Naive thymus-derived CD8-positive, alpha-beta T cell (primary cell): Measurements from ENCODE around the gene GPR141. TPM values are rescaled to one million over a fixed set of nuclear protein-coding genes. Genes with fewer than 3 reads are reported as not detected.
"Not testable (repeated sequence)": the region's sequence is repeated elsewhere in the genome, so short reads cannot be mapped to it uniquely, and the experiment has no call there.

Experiments
- ATAC-seq, 2 donors: fragments of 150-1000 bp; cut with Tn5 transposase in 1 of 2; sonication (Bioruptor Pico), chemical (Tn5 transposase) in 1 of 2; 1 replicate in 1 of 2; 2 replicates in 1 of 2; pipeline ENCODE4 v1.10.0; 2021; ENCODE audit warnings: mild to moderate bottlenecking in 2 of 2, moderate library complexity in 2 of 2
- POLR2A ChIA-PET: fragments of 350-600 bp; sonication (Branson Sonifier 250); formaldehyde crosslinking; loops from one replicate; lab custom pipeline; 2021; ENCODE audit warnings: antibody characterized with exemption; lab: Charles Lee
- DNase-seq, 10 donors: peaks; one replicate each; pipeline versions ENCODE4 v3.0.0 to v3.0.0-alpha.2; 2020 to 2022
- H3K27ac Mint-ChIP-seq, 10 donors: one replicate each; pipeline ENCODE4 v1.8.0; 2020 to 2022; ENCODE audit warnings: mild to moderate bottlenecking in 10 of 10, mixed read lengths in 10 of 10, moderate library complexity in 4 of 10, inconsistent platforms in 1 of 10
- H3K27me3 Mint-ChIP-seq, 5 donors: one replicate each; pipeline ENCODE4 v1.8.0; 2021 to 2022; ENCODE audit warnings: mixed read lengths in 5 of 5
- H3K36me3 Mint-ChIP-seq, 3 donors: one replicate each; pipeline ENCODE4 v1.8.0; 2020 to 2022; ENCODE audit warnings: mixed read lengths in 3 of 3, mild to moderate bottlenecking in 2 of 3, inconsistent platforms in 1 of 3
- H3K4me1 Mint-ChIP-seq, 4 donors: one replicate each; pipeline ENCODE4 v1.8.0; 2021 to 2022; ENCODE audit warnings: mixed read lengths in 4 of 4
- H3K4me3 Mint-ChIP-seq, 10 donors: one replicate each; pipeline ENCODE4 v1.8.0; 2020 to 2022; ENCODE audit warnings: mild to moderate bottlenecking in 10 of 10, mixed read lengths in 10 of 10, moderate library complexity in 6 of 10, inconsistent platforms in 1 of 10
- H3K9me3 Mint-ChIP-seq, 9 donors: one replicate each; pipeline ENCODE4 v1.8.0; 2020 to 2022; ENCODE audit warnings: mixed read lengths in 9 of 9, mild to moderate bottlenecking in 3 of 9, inconsistent platforms in 1 of 9, moderate library complexity in 1 of 9
- polyA plus RNA-seq, 3 donors: library from polyadenylated mRNA; unstranded; fragments of 300-500 nt; fragmentation: Illumina TruSeq; gene quantifications; one replicate each; pipeline ENCODE4 v1.2.3, GENCODE V29; 2021
- total RNA-seq, 8 experiments: library from RNA in 2 of 8; stranded (reverse) in 2 of 8; gene quantifications; one replicate each; pipeline ENCODE4 v1.2.3 and lab custom pipeline; 2021 to 2026

The GPR141 gene
- total and polyA plus RNA-seq, 5 experiments from 2014 or later: 0.11 to 2.1 TPM; not detected in 3

GRCh38 chr7:37698276-37698675, 14.7 kb downstream of the GPR141 start:
- H3K27me3 Mint-ChIP-seq: peaks cover 0 to 10% (median 7%) of the 10 kb centered on the region in 5 donors
- POLR2A ChIA-PET: no interaction called here
- no peak for DNase-seq

DNA sequence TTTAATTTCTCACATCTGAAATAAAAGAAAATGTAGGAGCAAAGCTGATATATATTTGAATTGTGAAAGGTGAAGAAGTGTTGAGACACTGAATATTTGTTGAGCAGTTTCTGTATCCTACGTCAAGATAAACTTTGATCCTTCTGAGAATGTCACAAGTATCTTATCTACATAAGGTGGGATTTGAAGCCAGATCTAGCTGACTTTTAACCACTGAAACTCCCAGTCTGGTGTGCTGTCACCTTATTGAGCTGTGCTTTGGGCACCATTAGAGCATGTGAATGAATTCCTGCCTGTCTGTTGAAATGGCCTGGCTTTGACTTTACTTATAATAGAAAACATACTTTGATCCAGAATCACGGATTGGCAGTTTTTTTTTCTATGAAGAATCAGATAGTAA, 15.2 kb downstream of the GPR141 start:
- peaks cover 0 to 14% (median 0%) of the 10 kb centered on the region in 4 donors for H3K4me1 Mint-ChIP-seq
- no peak overlapping the region for H3K4me3 Mint-ChIP-seq
- DNase-seq (no peak), ATAC-seq (no peak)
- H3K27ac Mint-ChIP-seq: no peak overlapping the region
- H3K9me3 Mint-ChIP-seq: peaks cover 0 to 1% (median 0%) of the 10 kb centered on the region in 9 donors
- H3K27me3 Mint-ChIP-seq: peaks cover 0 to 7% (median 6%) of the 10 kb centered on the region in 5 donors
- H3K36me3 Mint-ChIP-seq: no peaks in the 10 kb centered on the region
- POLR2A ChIA-PET: no interaction called here

More at GRCh38 chr7:37698276-37698675, 14.7 kb downstream of the GPR141 start:
- H3K36me3 Mint-ChIP-seq: no peaks in the 10 kb centered on the region
- no peak overlapping the region for H3K27ac Mint-ChIP-seq
- no peak for ATAC-seq
- H3K4me3 Mint-ChIP-seq: no peak overlapping the region
- H3K9me3 Mint-ChIP-seq: peaks cover 0 to 1% (median 0%) of the 10 kb centered on the region in 9 donors
- H3K4me1 Mint-ChIP-seq: peaks cover 0 to 12% (median 0%) of the 10 kb centered on the region in 4 donors

- Mint-ChIP-seq H3K4me3 (no peak overlapping the region), H3K36me3 (no peaks in the 10 kb centered on the region), H3K27me3 (peaks cover 0 to 2% (median 0%) of the 10 kb centered on the region in 5 donors), H3K9me3 (no peaks in the 10 kb centered on the region), H3K4me1 (peaks cover 0 to 10% (median 0%) of the 10 kb centered on the region in 4 donors), H3K27ac (peak overlapping the region in 1 of 10 donors; percentile 1)
- DNase-seq (no peak), ATAC-seq (no peak)
- POLR2A ChIA-PET: no interaction called here
Measured at GRCh38 chr7:37701769-37702168, 18.2 kb downstream of the GPR141 start.

DNA sequence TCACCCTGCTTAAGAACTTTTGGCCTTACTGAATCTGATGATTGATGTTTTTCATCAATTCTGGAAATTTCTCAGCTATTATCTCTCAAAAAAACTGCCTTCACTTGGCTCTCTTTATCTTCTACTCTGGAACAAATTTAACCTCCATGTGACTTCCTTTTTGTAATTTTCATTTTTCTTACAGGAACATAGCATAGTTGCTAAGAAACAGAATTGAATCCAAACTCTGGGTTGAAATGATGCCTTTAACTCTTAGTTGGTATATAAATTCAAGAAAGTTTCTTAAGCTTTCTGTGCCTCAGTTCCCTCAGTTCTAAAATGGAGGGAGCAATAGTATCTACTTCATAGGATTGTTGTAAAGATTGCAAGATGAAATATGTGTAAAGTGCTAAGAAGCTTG, 19.8 kb downstream of the GPR141 start:
- Mint-ChIP-seq H3K4me3 (no peak overlapping the region), H3K4me1 (peaks cover 0 to 10% (median 0%) of the 10 kb centered on the region in 4 donors), H3K36me3 (peaks cover 0 to 2% (median 0%) of the 10 kb centered on the region in 3 donors), H3K9me3 (no peaks in the 10 kb centered on the region), H3K27me3 (peaks cover 0 to 4% (median 2%) of the 10 kb centered on the region in 5 donors), H3K27ac (no peak overlapping the region)
- no peak for ATAC-seq
- POLR2A ChIA-PET: no interaction called here
- no peak for DNase-seq

GRCh38 chr7:37704328-37704833, 20.8 kb downstream of the GPR141 start:
- H3K4me1 Mint-ChIP-seq, ATAC-seq, DNase-seq, H3K27ac Mint-ChIP-seq, H3K27me3 Mint-ChIP-seq, POLR2A ChIA-PET, H3K9me3 Mint-ChIP-seq, H3K4me3 Mint-ChIP-seq, H3K36me3 Mint-ChIP-seq: not testable (repeated sequence)

DNA sequence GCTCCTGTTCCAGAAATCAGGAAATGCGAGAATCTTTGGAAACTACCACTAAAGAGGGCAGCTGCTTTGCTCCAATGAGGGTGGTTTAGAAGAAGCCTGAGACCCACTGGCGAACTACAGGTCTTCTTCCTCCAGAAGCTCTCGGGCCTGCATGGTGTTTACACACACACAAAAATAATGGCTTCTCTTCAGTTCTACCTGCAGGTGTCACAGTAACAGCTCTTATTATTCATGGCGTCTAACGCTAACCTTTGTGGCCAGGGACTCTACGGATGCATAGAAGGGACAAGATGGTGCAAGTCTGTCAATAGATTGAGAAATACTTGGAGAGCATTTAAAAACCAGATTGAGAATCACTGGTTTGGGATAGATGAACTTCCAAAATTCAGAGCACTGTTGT, 22.4 kb downstream of the GPR141 start:
- H3K4me1 Mint-ChIP-seq: peaks cover 0 to 10% (median 0%) of the 10 kb centered on the region in 4 donors
- H3K36me3 Mint-ChIP-seq: peaks cover 0 to 2% (median 0%) of the 10 kb centered on the region in 3 donors
- no peak overlapping the region for H3K4me3 Mint-ChIP-seq
- H3K27me3 Mint-ChIP-seq: peaks cover 0 to 7% (median 2%) of the 10 kb centered on the region in 5 donors
- POLR2A ChIA-PET: no interaction called here
- ATAC-seq (no peak), DNase-seq (no peak)
- H3K9me3 Mint-ChIP-seq: no peaks in the 10 kb centered on the region
- H3K27ac Mint-ChIP-seq: no peak overlapping the region

DNA sequence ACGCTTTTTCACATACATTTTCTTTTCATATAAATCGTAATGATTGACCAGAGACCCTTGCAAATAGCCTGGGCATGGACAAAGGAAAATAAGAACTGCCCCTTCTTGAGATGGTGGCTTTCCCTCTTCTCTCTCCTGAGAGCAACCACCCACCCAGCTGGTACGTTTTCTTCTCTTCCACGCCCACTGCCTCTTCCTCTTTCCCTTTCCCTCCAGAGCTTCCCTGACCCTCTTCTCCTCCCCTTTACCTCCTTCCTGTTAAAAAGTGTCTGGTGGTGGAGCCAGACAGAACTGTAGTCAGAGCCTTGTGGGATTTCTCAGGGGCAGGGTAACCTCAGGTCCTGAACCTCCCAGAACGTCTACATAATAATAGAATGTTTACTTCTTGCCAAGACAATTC, 23.2 kb downstream of the GPR141 start:
- Mint-ChIP-seq H3K36me3 (peaks cover 0 to 2% (median 0%) of the 10 kb centered on the region in 3 donors), H3K27ac (peak overlapping the region in 1 of 10 donors; percentile 45), H3K4me3 (no peak overlapping the region), H3K27me3 (peaks cover 0 to 7% (median 2%) of the 10 kb centered on the region in 5 donors), H3K9me3 (no peaks in the 10 kb centered on the region), H3K4me1 (peaks cover 0 to 10% (median 0%) of the 10 kb centered on the region in 4 donors)
- no peak for DNase-seq
- no peak for ATAC-seq
- POLR2A ChIA-PET: no interaction called here

DNA sequence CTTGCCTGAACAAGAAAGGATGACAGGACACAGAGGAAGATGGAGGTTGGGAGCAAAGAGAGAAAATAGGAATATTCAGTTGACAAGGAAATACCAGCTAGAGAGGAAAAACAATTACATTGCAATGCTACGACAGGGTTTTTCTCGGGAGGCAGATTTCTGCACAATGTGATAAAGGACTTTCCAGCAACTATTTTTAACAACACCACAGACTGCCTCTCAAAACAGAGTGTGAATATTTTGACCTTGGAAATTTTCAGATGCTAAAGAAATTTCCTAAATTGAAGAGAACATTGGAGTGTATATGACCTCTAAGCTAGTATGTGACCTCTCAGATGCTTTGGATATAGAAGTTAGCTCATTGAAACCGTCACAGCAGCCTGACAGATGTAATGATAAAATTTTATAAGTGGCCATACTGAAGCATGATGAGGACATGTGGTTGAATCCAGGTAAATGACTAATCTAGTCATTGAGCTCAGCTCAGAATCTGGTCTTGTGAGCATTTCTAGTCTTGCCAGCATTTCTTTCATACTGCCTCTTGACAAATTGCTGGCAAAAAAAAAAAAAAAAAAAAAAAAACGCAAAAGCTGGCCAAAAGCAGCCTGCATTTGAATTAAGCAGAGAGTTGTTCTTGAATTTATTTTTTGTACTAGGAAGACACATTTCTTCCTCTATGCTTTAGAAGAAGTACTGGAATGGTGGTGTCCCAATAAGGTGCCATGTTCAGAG, 24.4 kb downstream of the GPR141 start:
- Mint-ChIP-seq H3K36me3 (peaks cover 0 to 2% (median 0%) of the 10 kb centered on the region in 3 donors), H3K4me1 (peaks cover 0 to 8% (median 0%) of the 10 kb centered on the region in 4 donors), H3K9me3 (no peaks in the 10 kb centered on the region), H3K4me3 (no peak overlapping the region), H3K27me3 (peaks cover 0 to 7% (median 2%) of the 10 kb centered on the region in 5 donors), H3K27ac (no peak overlapping the region)
- ATAC-seq: no peak
- POLR2A ChIA-PET: no interaction called here
- DNase-seq: no peak

- peaks cover 0 to 3% (median 0%) of the 10 kb centered on the region in 4 donors for H3K4me1 Mint-ChIP-seq
- no peak for DNase-seq
- H3K4me3 Mint-ChIP-seq: no peak overlapping the region
- H3K36me3 Mint-ChIP-seq: peaks cover 0 to 2% (median 0%) of the 10 kb centered on the region in 3 donors
- no peak overlapping the region for H3K27ac Mint-ChIP-seq
- peaks cover 0 to 7% (median 1%) of the 10 kb centered on the region in 5 donors for H3K27me3 Mint-ChIP-seq
- ATAC-seq: no peak
- H3K9me3 Mint-ChIP-seq: no peaks in the 10 kb centered on the region
- POLR2A ChIA-PET: no interaction called here
Measured at GRCh38 chr7:37709631-37710509, 26.3 kb downstream of the GPR141 start.

DNA sequence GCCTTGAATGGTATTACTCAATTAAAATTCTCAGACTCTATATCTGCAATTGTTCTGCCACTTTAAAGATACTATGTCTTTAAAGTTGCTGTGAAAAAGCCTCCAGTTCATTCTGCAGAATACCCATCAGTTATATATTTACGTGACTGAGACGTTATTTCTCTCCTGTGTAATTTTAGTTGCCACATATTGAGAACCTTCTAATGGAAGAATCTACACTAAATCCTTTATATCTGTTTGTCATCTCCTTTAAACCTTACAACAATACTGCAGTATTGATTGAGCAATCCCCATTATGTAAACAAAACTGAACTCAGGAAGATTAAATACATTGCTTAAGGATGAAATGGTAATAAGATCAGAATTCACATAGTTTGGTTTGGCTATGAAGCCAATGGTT, 30.0 kb downstream of the GPR141 start:
- no peak for ATAC-seq

DNA sequence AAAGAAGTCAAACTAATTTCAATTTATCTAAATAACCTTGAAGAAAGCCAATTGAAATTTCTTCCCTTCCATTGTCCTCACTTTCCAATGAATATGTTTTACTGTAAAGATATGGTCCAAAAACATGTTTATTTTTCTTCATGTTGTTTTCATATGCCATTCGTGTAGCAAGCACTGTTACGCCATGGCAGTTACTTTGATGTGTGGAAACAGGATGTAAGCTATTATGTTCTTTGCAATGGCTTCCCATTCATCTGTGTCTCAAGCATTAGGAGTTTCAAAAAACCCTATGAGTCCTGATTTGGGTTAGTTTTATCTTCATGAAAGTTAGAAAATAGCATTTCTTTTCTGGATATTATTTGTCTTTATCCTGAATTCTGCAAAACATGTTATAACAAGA, 31.0 kb downstream of the GPR141 start:
- ATAC-seq: no peak
- Mint-ChIP-seq H3K27me3 (peaks cover 0 to 8% (median 0%) of the 10 kb centered on the region in 5 donors), H3K4me1 (peaks cover 0 to 1% (median 0%) of the 10 kb centered on the region in 4 donors), H3K9me3 (no peaks in the 10 kb centered on the region), H3K27ac (no peak overlapping the region), H3K36me3 (peaks cover 0 to 3% (median 0%) of the 10 kb centered on the region in 3 donors), H3K4me3 (no peak overlapping the region)
- DNase-seq: no peak
- POLR2A ChIA-PET: no interaction called here

More for the DNA sequence above, 30.0 kb downstream of the GPR141 start:
- peaks cover 0 to 5% (median 0%) of the 10 kb centered on the region in 5 donors for H3K27me3 Mint-ChIP-seq
- no peak overlapping the region for H3K4me3 Mint-ChIP-seq
- H3K27ac Mint-ChIP-seq: no peak overlapping the region
- POLR2A ChIA-PET: no interaction called here
- H3K9me3 Mint-ChIP-seq: no peaks in the 10 kb centered on the region
- DNase-seq: no peak
- H3K36me3 Mint-ChIP-seq: peaks cover 0 to 3% (median 0%) of the 10 kb centered on the region in 3 donors
- H3K4me1 Mint-ChIP-seq: peaks cover 0 to 1% (median 0%) of the 10 kb centered on the region in 4 donors

DNA sequence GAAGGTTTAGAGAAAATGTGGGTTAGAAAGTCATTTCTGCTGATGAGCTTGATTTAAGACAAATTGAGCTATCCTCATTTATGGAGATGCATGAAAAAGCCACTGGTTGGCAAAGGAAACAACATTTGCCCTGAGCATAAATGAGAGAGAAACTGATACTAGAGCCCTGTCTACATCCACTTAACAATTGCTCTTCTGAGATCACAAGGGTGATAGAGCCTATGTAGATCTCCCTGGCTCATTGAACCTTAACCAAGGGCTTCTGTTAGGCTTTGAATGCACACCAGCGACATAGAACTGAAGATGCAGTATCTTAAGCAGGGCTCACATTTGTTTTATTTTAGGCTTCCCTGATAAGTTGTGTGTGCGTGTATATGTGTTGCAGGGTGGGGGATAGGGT, 35.0 kb downstream of the GPR141 start:
- DNase-seq (no peak), ATAC-seq (no peak)
- no peaks in the 10 kb centered on the region for H3K9me3 Mint-ChIP-seq
- peaks cover 0 to 1% (median 0%) of the 10 kb centered on the region in 4 donors for H3K4me1 Mint-ChIP-seq
- peaks cover 0 to 3% (median 0%) of the 10 kb centered on the region in 3 donors for H3K36me3 Mint-ChIP-seq
- POLR2A ChIA-PET: no interaction called here
- peaks cover 0 to 6% (median 0%) of the 10 kb centered on the region in 5 donors for H3K27me3 Mint-ChIP-seq
- no peak overlapping the region for H3K4me3 Mint-ChIP-seq
- H3K27ac Mint-ChIP-seq: no peak overlapping the region
